Omental fat pad (tissue), 4 donors: Measurements from ENCODE around the gene TCF4. TPM values are rescaled to one million over a fixed set of nuclear protein-coding genes. Genes with fewer than 3 reads are reported as not detected.

Source experiments
- ATAC-seq: fragments of 150-250 bp; one replicate; pipeline ENCODE4 v1.9.1; 2016; ENCODE audit warnings: mild to moderate bottlenecking, moderate library complexity; ENCODE audit not compliant: low FRiP score
- DNase-seq: peaks from one replicate; pipeline ENCODE4 v3.0.0-alpha.2; 2019; ENCODE audit warnings: low spot score
- total RNA-seq, 4 donors: library from RNA; depleted of rRNA; stranded (reverse); fragments of >200 nt; gene quantifications; one replicate each; pipeline ENCODE4 v1.1.0, GENCODE V29; 2016
- TF ChIP-seq, protein P1 (sequence below), 3 donors: fragments of 450-650 bp; IDR thresholded peaks; one replicate each; pipeline ENCODE4 v1.5.1; 2016 to 2017; ENCODE audit warnings: antibody characterized with exemption in 3 of 3, mild to moderate bottlenecking in 3 of 3, moderate library complexity in 2 of 3

TCF4 gene
- total RNA-seq, 4 donors from 2014 or later, result 113 to 381 (median 141) TPM

GRCh38 chr18:55202232-55202917, 385.6 kb downstream of the TCF4 start:
- no peak for ATAC-seq
- TF ChIP-seq, protein P1, sequence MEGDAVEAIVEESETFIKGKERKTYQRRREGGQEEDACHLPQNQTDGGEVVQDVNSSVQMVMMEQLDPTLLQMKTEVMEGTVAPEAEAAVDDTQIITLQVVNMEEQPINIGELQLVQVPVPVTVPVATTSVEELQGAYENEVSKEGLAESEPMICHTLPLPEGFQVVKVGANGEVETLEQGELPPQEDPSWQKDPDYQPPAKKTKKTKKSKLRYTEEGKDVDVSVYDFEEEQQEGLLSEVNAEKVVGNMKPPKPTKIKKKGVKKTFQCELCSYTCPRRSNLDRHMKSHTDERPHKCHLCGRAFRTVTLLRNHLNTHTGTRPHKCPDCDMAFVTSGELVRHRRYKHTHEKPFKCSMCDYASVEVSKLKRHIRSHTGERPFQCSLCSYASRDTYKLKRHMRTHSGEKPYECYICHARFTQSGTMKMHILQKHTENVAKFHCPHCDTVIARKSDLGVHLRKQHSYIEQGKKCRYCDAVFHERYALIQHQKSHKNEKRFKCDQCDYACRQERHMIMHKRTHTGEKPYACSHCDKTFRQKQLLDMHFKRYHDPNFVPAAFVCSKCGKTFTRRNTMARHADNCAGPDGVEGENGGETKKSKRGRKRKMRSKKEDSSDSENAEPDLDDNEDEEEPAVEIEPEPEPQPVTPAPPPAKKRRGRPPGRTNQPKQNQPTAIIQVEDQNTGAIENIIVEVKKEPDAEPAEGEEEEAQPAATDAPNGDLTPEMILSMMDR (IDR thresholded peaks at IDR 0.05), result no peak

GRCh38 chr18:55199291-55199963, 388.6 kb downstream of the TCF4 start:
- no peak for DNase-seq
- TF ChIP-seq, protein P1 (IDR thresholded peaks at IDR 0.05), result no peak
- ATAC-seq, result no peak

More at GRCh38 chr18:55202232-55202917, 385.6 kb downstream of the TCF4 start:
- no peak for DNase-seq

GRCh38 chr18:55195863-55196262, 392.1 kb downstream of the TCF4 start:
- ATAC-seq (no peak), DNase-seq (no peak)
- TF ChIP-seq, protein P1 (IDR thresholded peaks at IDR 0.05), result no peak

DNA sequence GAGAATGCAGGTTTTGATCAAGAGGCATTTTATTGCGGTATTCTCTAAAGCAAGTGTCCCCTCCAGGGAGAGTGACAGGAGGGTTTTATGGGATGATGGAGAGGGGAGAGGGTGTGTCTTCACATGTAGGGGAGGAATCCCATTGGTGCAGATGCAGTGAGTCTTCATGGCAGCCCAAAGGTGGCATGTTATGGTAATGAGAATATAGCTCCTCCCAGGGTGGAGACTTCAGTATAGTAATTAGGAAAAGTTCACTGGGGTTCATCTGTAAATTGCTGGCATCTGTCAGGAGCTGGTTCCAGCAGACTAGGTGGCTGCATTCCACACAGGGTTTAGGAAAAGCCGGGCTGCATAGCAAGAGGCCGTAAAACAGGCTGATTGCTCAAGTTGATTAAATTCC, 398.0 kb downstream of the TCF4 start:
- no peak for DNase-seq
- no peak for ATAC-seq
- TF ChIP-seq, protein P1 (IDR thresholded peaks at IDR 0.05), result no peak

DNA sequence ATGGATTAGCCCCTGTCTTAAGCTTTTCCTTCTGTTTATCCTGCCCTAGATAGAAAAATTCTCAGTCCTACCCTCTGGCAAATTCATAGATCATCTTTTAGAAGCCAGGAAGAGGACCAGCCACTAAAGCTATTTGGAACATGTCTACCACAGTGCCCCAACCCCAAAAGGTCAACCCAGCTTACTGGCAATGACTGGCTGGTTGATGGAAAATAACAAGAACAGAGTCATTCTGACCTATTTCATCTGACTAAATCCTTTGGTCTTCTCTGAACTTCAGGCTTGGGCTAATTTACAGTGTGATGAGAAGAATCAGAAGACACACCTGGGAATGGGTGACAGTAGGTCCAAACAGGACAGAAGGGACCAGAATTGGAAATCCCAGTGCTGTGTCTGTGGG, 401.4 kb downstream of the TCF4 start:
- ATAC-seq (no peak), DNase-seq (no peak)
- TF ChIP-seq, protein P1 (IDR thresholded peaks at IDR 0.05), result no peak

DNA sequence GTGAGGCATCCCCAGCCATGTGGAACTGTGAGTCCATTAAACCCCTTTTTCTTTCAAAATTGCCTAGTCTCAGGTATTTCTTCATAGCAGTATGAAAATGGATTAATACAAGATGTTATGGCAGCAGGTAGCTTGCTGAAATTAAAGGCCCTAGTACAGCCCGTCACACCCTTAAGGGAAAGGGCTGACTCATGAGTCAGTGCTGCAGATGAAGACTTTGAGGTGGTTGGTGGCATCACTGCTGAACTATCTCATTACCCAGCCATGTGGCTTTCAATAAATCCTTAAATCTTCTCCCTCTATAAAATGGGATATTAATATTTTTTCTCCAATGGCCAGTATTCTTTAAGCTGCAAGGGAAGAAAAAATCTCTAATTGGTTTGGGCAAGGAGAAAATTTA, 402.6 kb downstream of the TCF4 start:
- DNase-seq, result no peak
- TF ChIP-seq, protein P1 (IDR thresholded peaks at IDR 0.05), result no peak
- ATAC-seq, result no peak

DNA sequence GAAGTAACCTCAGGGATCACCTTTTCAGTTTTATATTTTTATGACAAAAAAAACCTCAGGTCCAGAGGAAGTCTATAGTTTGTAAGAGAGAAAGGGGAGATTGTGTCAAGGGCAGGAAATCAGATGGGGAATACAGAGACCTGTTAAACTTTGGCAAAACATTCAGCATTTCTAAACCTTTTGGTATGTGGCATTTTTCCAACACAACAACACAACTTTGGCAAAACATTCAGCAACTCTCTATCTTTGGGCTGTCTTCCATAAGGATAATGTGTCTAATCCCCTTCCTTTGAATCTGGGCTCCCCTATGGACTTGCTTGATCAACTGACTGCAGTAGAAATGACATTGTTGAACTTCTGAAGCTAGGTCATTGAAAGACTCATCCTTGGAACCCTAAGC, 408.2 kb downstream of the TCF4 start:
- no peak for DNase-seq

More for the DNA sequence above, 408.2 kb downstream of the TCF4 start:
- ATAC-seq, result no peak
- TF ChIP-seq, protein P1 (IDR thresholded peaks at IDR 0.05), result no peak
